Motor neuron (in vitro differentiated cells): ENCODE measurements around the gene ACVRL1. TPM values are rescaled to one million over a fixed set of nuclear protein-coding genes. Genes with fewer than 3 reads are reported as not detected.

Experiments used
- ATAC-seq, 8 experiments: fragments of 200-7000 bp; cut with Tn5 transposase; replicated peaks in 6 of 8; 2 replicates each; pipeline ENCODE4 v1.8.0; 2021; ENCODE audit warnings: mild to moderate bottlenecking in 8 of 8, moderate library complexity in 8 of 8
- H3K27ac ChIP-seq, 2 donors: fragments of 250-450 bp; sonication (Bioruptor Pico); 2 replicates each; pipeline ENCODE4 v1.9.0; 2021; ENCODE audit warnings: antibody characterized with exemption in 2 of 2, mild to moderate bottlenecking in 2 of 2, moderate library complexity in 1 of 2
- H3K4me1 ChIP-seq, 2 donors: fragments of 250-450 bp; sonication (Bioruptor Pico); replicated peaks in 1 of 2; 2 replicates each; pipeline ENCODE4 v1.6.1; 2021; ENCODE audit warnings: antibody characterized with exemption in 2 of 2, mild to moderate bottlenecking in 2 of 2, moderate library complexity in 1 of 2
- H3K4me3 ChIP-seq, 5 donors: fragments of 250-450 bp; sonication (Bioruptor Pico); 2 replicates each; pipeline ENCODE4 v1.9.0; 2021; ENCODE audit warnings: antibody characterized with exemption in 5 of 5, mild to moderate bottlenecking in 5 of 5, moderate library complexity in 4 of 5
- WGBS, 10 experiments: fragments of 450-650 bp; shearing (Covaris generic); methylation state at CpG; one replicate each; pipeline ENCODE4 v1.0.0; 2022; 5-methylcytosine and 5-hydroxymethylcytosine counted together
- in situ Hi-C, 9 experiments: fragments of 400-800 bp; cut with MboI; loops; one replicate each; pipeline ENCODE4 v1.15.0; 2021; ENCODE audit warnings: low sequenced_read_pairs in 9 of 9, low pct_unique_long_range_greater_than_20kb in 2 of 9; ENCODE audit not compliant: unreplicated experiment in 9 of 9
- total RNA-seq, 8 experiments: library from RNA; unstranded; fragments of 300-600 nt; gene quantifications; 2 replicates each; pipeline versions ENCODE4 v1.2.3 to v1.2.4, GENCODE V29; 2022

ACVRL1 gene
- total RNA-seq, 8 experiments from 2014 or later = 0.05 to 10.6 (median 0.58) TPM

DNA sequence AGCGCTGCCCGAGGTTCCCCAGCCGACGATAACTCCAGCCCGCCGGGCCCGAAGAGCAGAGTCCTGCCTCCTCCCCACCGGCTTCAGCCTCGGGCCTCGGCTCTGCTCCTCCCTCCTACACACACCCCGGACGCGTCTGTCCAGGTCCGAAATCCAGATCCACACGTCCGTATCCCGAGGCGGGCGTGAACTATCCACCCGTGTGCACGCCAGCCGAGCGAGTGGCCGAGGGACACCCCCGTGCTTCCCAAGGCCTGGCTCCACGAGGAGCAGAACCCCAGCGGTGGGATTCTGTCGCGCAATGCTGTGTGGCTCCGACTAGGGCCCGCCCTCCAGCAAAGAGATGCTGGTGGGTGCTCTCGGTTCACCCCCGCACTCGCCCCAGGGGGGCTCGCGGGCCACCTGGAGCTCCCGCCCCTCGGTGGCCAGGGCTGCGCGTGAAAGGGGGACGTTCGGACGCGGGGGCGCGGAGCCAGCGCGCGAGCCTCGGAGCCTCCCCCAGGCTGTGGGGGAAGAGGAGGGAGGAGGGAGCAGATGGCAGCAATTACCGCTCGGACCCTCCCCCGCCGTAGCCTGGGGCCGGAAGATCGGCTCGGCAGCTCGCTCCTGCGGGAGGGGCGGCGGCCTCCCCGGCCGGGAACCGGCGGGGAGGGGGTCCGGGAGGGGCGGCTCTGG is 38.3 kb upstream of the ACVRL1 start:
- 10 to 16% (median 13%) methylated on average over 2 to 7 of the region's 67 CpGs; no CpG with 5 or more reads in 6 of the 10 experiments for WGBS, 10 experiments
- in situ Hi-C loops = no loop called here
- peak; percentile 42 to 67 (median 60) for ATAC-seq
- H3K4me3 ChIP-seq = peak overlapping the region in 4 of 5 donors; percentile 5 to 18 (median 12)
- H3K4me1 ChIP-seq = peaks cover 62 to 69% of the 10 kb centered on the region in 2 donors
- H3K27ac ChIP-seq = peak overlapping the region; percentile 59 to 60

DNA sequence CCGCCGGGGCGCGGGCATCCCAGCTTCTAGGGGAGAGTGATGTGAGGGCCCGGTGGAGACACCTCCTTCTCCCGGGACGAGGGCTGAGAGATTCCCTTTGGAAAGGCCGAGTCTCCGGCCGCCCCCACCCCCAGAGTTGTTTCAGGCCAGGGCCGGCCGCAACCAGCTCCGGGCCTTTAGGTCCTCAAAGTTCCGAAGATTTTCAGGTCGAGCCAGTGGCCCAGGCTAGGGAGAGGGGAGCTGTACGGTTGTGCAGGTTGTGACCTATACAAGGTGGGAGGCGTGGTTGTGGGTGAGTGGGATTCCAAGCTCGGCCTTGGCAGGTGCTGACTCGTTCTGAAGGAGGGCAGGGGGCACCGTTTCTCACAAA is 37.8 kb upstream of the ACVRL1 start:
- in situ Hi-C loops = no loop called here
- peak overlapping the region in 4 of 5 donors; percentile 5 to 18 (median 12) for H3K4me3 ChIP-seq
- WGBS, 10 experiments = 0 to 73% (median 0%) methylated on average over 1 to 2 of the region's 20 CpGs; no CpG with 5 or more reads in 5 of the 10 experiments
- peak overlapping the region; percentile 59 to 60 for H3K27ac ChIP-seq
- ATAC-seq = peak in 4 of 8 experiments; percentile 27 to 61 (median 51)
- peaks cover 68 to 72% of the 10 kb centered on the region in 2 donors for H3K4me1 ChIP-seq

DNA sequence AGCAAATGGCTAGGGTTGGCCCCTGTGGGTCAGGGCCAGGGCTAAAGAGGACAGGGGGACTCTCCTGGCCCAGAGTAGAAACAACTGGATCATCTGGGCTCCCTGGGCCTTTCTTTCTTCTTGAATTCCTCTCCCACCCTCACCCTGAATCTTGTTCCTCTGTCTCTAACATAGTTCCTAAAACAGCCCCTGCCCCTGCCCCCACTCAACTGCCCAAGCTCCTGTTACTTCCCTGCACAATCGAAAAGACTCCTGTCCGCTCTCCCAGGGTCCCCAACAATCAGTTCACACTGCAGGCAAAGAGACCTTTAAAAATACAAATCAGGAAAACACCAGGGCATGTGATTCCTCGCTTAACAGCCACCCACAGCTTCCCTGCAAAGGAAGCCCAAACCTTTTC is 37.4 kb upstream of the ACVRL1 start:
- no peak for ATAC-seq
- Histone ChIP-seq H3K27ac (peak overlapping the region; percentile 59 to 60), H3K4me1 (peaks cover 64 to 68% of the 10 kb centered on the region in 2 donors), H3K4me3 (peak overlapping the region in 1 of 5 donors; percentile 18)
- WGBS, 10 experiments = 30 to 100% (median 53%) methylated on average over 1 to 2 of the region's 3 CpGs; no CpG with 5 or more reads in 4 of the 10 experiments
- in situ Hi-C loops = no loop called here

DNA sequence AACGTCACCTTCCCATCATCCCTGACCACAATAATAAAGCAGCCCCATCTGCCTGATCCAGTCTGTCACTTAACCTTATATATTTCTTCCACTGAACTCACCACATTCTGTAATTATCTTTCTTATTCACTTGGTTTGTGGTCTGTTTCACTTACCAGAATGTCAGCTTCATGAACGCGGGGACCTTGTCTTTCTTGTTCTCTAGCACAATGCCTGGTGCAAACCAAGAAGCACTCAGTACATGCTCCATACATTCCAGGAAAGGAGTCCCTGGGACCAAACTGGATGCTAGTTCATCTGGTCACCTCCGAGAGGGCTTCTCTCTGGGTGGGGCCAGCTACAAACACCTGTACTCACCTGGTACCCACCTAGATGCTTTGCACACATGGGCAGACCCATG is 36.8 kb upstream of the ACVRL1 start:
- ATAC-seq = no peak
- 60 to 80% (median 66%) methylated on average over 1 to 3 of the region's 4 CpGs; no CpG with 5 or more reads in 4 of the 10 experiments for WGBS, 10 experiments
- Histone ChIP-seq H3K4me1 (peaks cover 58 to 62% of the 10 kb centered on the region in 2 donors), H3K4me3 (no peak overlapping the region), H3K27ac (peak overlapping the region in 1 of 2 donors; percentile 60)
- in situ Hi-C loops = no loop called here

DNA sequence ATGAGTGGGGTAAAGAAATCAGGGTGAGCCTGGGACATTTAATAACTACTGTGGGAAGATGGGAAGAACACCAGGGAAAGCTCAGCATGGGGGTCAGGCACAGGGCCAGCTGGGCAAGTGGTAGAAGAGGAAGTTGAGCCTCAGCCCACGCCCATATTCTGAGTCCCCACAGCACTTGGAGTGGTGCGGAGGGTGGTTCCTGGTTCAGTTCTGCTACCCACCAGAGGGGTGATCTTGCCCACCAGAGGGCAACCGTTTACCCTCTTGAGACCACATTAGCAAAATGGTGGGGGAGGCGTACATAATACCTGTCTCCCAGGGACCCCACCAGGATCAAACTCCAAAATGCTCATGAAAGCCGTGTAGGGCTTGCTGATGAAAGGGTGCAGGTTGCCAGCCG is 36.2 kb upstream of the ACVRL1 start:
- ATAC-seq = no peak
- Histone ChIP-seq H3K27ac (no peak overlapping the region), H3K4me1 (peaks cover 57 to 60% of the 10 kb centered on the region in 2 donors), H3K4me3 (no peak overlapping the region)
- WGBS, 10 experiments = 74 to 100% methylated on average over 1 to 5 of the region's 6 CpGs; no CpG with 5 or more reads in 8 of the 10 experiments
- in situ Hi-C loops = no loop called here

DNA sequence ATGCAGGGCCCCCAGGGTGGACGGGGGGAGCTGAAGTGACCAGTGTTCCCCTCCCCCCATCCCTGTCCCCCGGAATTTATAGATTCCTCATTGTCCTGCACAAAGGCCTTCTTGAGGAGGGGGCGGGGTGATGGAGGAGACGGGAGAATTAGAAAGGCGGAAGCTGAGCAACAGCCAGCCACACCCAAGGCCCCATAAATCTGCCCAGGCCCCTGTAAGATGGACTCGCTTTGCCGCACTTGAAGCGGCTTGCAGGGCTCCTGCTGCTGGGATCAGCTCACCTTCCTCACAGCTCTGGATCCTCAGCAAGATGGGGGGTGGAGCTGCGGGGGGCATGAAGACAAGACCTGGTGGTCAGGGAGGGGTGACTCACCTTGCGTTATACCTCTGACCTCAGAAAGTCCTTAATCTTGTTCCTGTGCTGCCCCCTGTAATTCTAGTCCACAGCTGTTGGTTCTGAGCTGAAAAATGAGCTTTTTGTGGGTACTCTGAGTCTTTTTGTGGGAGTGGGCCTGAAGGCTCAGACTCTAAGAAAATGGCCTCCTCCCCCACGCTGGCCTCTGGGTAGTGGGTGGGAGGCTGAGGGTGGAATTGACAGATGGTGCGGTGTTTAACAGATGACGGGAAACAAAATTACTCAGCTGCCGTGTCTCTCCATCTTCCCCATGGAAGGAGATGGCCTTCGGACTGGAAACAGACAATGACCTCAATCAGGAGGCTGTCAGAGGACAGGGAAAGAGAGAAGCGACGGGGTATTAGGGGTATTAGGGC is 35.2 kb upstream of the ACVRL1 start:
- peak overlapping the region; percentile 50 to 73 for H3K27ac ChIP-seq
- WGBS, 10 experiments = 20 to 90% (median 32%) methylated on average over 1 to 6 of the region's 17 CpGs; no CpG with 5 or more reads in 3 of the 10 experiments
- H3K4me1 ChIP-seq = peaks cover 57 to 60% of the 10 kb centered on the region in 2 donors
- peak in 5 of 8 experiments; percentile 17 to 42 (median 22) for ATAC-seq
- H3K4me3 ChIP-seq = no peak overlapping the region
- in situ Hi-C loops = no loop called here

DNA sequence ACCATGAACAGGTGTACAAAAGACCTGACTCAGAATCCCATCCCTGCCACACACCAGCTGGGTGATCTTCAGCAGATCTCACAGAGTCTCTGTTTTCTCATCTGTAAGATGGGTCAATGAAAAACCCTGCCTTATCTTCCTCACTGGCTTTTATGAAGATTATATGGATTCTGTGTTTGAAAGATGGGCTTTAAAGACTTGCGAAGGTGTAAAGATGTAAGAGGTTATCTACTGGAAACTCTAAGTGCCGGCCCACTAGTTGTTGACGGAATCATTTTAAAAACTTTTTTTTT is 34.7 kb upstream of the ACVRL1 start:
- WGBS, 10 experiments = 84 to 100% (median 96%) methylated on average over 1 to 3 of the region's 3 CpGs
- in situ Hi-C loops = no loop called here
- no peak for ATAC-seq

DNA sequence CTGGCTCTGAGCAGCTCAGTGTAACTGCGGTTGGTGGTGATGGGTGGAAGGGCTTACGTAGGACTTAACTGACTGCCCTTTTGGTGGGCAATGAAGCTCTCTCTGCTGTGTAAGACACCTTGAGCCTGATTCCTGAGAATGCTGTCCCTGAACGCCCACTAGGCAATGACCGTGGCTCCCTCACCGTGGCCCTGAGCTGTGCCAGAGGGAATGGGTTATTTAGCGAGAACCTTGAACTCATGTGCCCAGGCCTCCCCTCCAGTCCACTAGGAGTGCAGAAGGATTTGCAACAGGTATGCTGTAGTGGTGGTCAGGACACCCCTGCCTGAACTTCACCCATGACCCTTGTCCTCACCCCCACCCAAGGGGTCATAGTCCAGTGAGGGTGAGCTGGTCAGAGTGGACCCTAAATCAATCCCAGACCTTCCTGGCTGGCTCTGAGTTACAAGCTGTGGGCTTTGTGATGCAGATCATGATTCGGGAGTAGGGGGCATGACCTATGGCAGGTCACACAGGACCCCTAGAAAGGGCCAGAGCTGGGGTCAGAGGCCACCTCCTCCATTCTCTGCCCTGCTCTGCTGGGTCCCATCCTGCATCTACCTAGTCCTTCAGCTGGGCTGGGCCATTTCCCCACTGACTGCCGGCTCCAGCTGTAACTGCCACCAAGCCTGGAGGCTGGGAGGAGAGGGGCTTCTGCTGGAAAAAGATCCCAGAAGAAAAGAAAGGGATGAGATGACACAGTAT is 33.9 kb upstream of the ACVRL1 start:
- Histone ChIP-seq H3K4me3 (no peak overlapping the region), H3K4me1 (peaks cover 54 to 55% of the 10 kb centered on the region in 2 donors), H3K27ac (no peak overlapping the region)
- in situ Hi-C loops = no loop called here
- ATAC-seq = no peak
- 52 to 100% (median 81%) methylated on average over 1 to 4 of the region's 8 CpGs; no CpG with 5 or more reads in 2 of the 10 experiments for WGBS, 10 experiments

More for the DNA sequence above, 34.7 kb upstream of the ACVRL1 start:
- H3K4me3 ChIP-seq = no peak overlapping the region
- peaks cover 57 to 60% of the 10 kb centered on the region in 2 donors for H3K4me1 ChIP-seq
- H3K27ac ChIP-seq = peak overlapping the region in 1 of 2 donors; percentile 73

DNA sequence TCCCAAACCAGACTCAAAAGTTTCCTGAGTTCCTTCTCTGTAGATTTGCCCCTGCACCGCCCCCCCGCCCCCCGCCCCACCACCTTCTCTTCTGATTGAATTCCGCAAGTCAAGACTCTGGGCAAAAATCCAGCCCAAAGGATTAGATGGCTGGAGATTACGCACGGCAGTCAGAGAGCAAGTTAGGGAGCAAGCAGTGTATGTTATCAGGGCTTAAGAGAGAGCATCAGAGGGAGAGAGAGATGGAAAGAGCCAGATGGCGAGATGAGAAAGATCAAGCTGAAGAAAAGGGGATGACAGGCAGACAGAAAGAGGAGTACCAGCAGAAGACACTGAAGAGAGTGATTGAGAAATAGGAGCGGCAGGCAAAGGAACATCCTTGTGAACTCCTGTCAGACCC is 33.3 kb upstream of the ACVRL1 start:
- no peak overlapping the region for H3K27ac ChIP-seq
- H3K4me1 ChIP-seq = peaks cover 48 to 49% of the 10 kb centered on the region in 2 donors
- ATAC-seq = no peak
- H3K4me3 ChIP-seq = no peak overlapping the region
- WGBS, 10 experiments = 8 to 80% (median 64%) methylated on average over 1 to 5 of the region's 8 CpGs; no CpG with 5 or more reads in 2 of the 10 experiments
- in situ Hi-C loops = no loop called here

DNA sequence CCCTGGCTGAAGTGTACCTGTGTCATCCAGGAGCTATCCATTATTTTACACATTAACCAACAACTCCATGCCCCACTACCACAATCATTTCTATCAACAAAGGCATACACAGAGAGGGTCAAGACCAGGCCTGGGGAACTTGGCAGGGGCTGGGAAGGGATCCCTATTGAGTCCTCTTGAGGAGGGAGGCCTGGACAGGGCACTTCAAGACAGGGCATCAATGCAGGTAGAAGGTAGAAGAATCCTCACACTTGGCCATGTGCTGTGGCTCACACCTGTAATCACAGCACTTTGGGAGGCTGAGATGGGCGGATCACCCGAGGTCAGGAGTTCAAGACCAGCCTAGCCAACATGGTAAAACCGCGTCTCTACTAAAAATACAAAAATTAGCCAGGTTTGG is 32.8 kb upstream of the ACVRL1 start:
- WGBS, 10 experiments = 40 to 84% (median 73%) methylated on average over 1 to 4 of the region's 4 CpGs; no CpG with 5 or more reads in 6 of the 10 experiments
- H3K4me1 ChIP-seq = peaks cover 43 to 46% of the 10 kb centered on the region in 2 donors
- no peak overlapping the region for H3K27ac ChIP-seq
- no peak overlapping the region for H3K4me3 ChIP-seq
- in situ Hi-C loops = no loop called here
- ATAC-seq = no peak

DNA sequence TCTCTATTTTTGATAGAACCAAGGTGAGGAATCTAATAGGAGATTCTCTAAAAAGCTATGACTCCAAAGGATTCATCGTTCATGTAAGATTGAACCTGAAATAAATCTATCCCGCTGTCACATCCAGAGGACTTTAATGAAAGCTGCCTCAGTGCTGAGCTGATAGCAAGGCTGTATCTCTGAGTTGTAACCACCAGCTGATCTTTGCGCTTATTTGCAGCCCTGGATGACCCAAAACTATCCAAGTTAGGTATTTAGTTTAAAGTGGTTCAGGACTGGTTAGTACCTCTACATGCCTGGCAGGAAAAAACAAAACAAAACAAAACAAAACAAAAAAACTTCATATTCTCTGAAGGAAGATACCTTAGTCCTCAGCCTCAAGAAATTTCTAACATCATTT is 28.2 kb upstream of the ACVRL1 start:
- WGBS, 10 experiments = 67 to 100% (median 91%) methylated on average over 1 to 3 of the region's 3 CpGs
- in situ Hi-C loops = loop anchor here in 2 of 9 experiments (25.0 kb wide), 3 partner anchors 108 to 467 kb away; partner anchors contain the start of gene SLC4A8 (in 1 of the 2)
- Histone ChIP-seq H3K4me1 (peaks cover 4% of the 10 kb centered on the region in 2 donors), H3K4me3 (no peak overlapping the region), H3K27ac (no peak overlapping the region)
- no peak for ATAC-seq

DNA sequence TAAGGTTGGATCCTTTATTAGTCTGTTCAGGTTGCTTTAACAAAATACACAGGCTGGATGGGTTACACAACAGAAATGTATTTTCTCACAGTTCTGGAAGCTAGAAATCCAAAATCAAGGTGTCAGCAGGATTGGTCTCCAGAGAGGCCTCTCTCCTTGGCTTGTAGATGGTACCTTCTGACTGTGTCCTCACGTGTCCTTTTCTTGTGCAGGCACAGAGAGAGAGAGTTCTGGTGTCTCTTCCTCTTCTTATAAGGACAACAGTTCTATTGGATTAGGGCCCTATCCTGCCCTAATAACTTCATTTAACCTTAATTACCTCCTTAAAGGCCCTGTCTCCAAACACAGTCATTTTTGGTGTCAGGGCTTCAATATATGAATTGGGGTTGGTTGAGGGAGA is 24.0 kb upstream of the ACVRL1 start:
- Histone ChIP-seq H3K27ac (no peak overlapping the region), H3K4me1 (peaks cover 5 to 11% of the 10 kb centered on the region in 2 donors), H3K4me3 (no peak overlapping the region)
- in situ Hi-C loops = loop anchor here in 2 of 9 experiments (25.0 kb wide), 3 partner anchors 104 to 471 kb away; partner anchors contain the start of gene SLC4A8 (in 1 of the 2)
- ATAC-seq = no peak
- WGBS, 10 experiments = 29 to 100% (median 71%) methylated on average over 1 of the region's 1 CpG; no CpG with 5 or more reads in 2 of the 10 experiments
